B cell (primary cell): ENCODE measurements around the gene SLC35F2. TPM values are rescaled to one million over a fixed set of nuclear protein-coding genes. Genes with fewer than 3 reads are reported as not detected.

Source experiments
- ATAC-seq: fragments of 200-7000 bp; cut with Tn5 transposase; one replicate; pipeline ENCODE4 v1.10.0; 2021; ENCODE audit warnings: low read depth, mild to moderate bottlenecking, moderate number of reproducible peaks, moderate library complexity
- CTCF ChIA-PET: fragments of 350-600 bp; sonication (Branson Sonifier 250); formaldehyde crosslinking; loops from one replicate; lab custom pipeline; 2021; ENCODE audit warnings: antibody characterized with exemption, inconsistent platforms; lab: Charles Lee
- POLR2A ChIA-PET: fragments of 350-600 bp; sonication (Branson Sonifier 250); formaldehyde crosslinking; loops from one replicate; lab custom pipeline; 2021; ENCODE audit warnings: antibody characterized with exemption; lab: Charles Lee
- DNase-seq: peaks from one replicate; pipeline ENCODE4 v3.0.0; 2013
- H2AFZ ChIP-seq: 2 replicates; pipeline ENCODE4 v1.6.1; 2012; ENCODE audit warnings: mild to moderate bottlenecking, low read depth, low read length; ENCODE audit not compliant: insufficient read depth, poor library complexity, severe bottlenecking
- H3K27ac ChIP-seq, 2 donors: 1 replicate in 1 of 2; 2 replicates in 1 of 2; pipeline ENCODE4 v1.5.1; 2012 to 2013; ENCODE audit warnings: low read length in 2 of 2, mild to moderate bottlenecking in 2 of 2, moderate library complexity in 1 of 2
- H3K27me3 ChIP-seq, 4 experiments: fragments of 200-600 bp in 1 of 4; sonication (generic) in 1 of 4; replicated peaks in 1 of 4; 1 replicate in 2 of 4; 2 replicates in 2 of 4; pipeline versions ENCODE4 v1.6.1 to v1.7.0; 2013 to 2016; ENCODE audit warnings: low read length in 3 of 4, mild to moderate bottlenecking in 2 of 4, mixed read lengths in 1 of 4, moderate library complexity in 1 of 4; ENCODE audit not compliant: insufficient read depth in 4 of 4, control insufficient read depth in 3 of 4; ENCODE audit errors: control extremely low read depth in 1 of 4
- H3K36me3 ChIP-seq, 2 experiments: replicated peaks in 1 of 2; 1 replicate in 1 of 2; 2 replicates in 1 of 2; pipeline versions ENCODE4 v1.6.1 to v1.7.1; 2013; ENCODE audit warnings: low read length in 1 of 2; ENCODE audit not compliant: insufficient read depth in 2 of 2, control insufficient read depth in 1 of 2; ENCODE audit errors: control extremely low read depth in 1 of 2, extremely low read depth in 1 of 2
- H3K4me1 ChIP-seq, 2 donors: fragments of 200-600 bp in 1 of 2; sonication (generic) in 1 of 2; 1 replicate in 1 of 2; 2 replicates in 1 of 2; pipeline versions ENCODE4 v1.5.1 to v1.6.1; 2013 to 2017; ENCODE audit warnings: low read length in 2 of 2; ENCODE audit not compliant: control insufficient read depth in 2 of 2, insufficient read depth in 2 of 2
- H3K4me2 ChIP-seq: replicated peaks from 2 replicates; pipeline ENCODE3; 2012; ENCODE audit warnings: mild to moderate bottlenecking, low read depth, low read length; ENCODE audit not compliant: poor library complexity, severe bottlenecking
- H3K4me3 ChIP-seq, 5 experiments: fragments of 200-600 bp in 1 of 5; sonication (generic) in 1 of 5; 1 replicate in 3 of 5; 2 replicates in 2 of 5; pipeline versions ENCODE4 v1.5.1 to v1.7.0; 2011 to 2016; ENCODE audit warnings: low read length in 4 of 5, mild to moderate bottlenecking in 4 of 5, low read depth in 2 of 5, control low read depth in 1 of 5, moderate library complexity in 1 of 5; ENCODE audit not compliant: insufficient read depth in 1 of 5; ENCODE audit errors: control extremely low read depth in 1 of 5, extremely low read depth in 1 of 5
- H3K79me2 ChIP-seq: fragments of 200-600 bp; sonication (generic); one replicate; pipeline ENCODE4 v1.6.0; 2016; ENCODE audit warnings: low read length; ENCODE audit not compliant: control insufficient read depth, insufficient read depth
- H3K9ac ChIP-seq: fragments of 200-600 bp; sonication (generic); 2 replicates; pipeline ENCODE4 v1.6.1; 2017; ENCODE audit warnings: mild to moderate bottlenecking, low read length, moderate library complexity
- H3K9me3 ChIP-seq, 3 donors: one replicate each; pipeline versions ENCODE4 v1.6.1 to v1.7.1; 2013; ENCODE audit warnings: low read length in 2 of 3; ENCODE audit not compliant: control insufficient read depth in 2 of 3, insufficient read depth in 1 of 3; ENCODE audit errors: control extremely low read depth in 1 of 3
- H4K20me1 ChIP-seq: 2 replicates; pipeline ENCODE4 v1.6.0; 2012; ENCODE audit warnings: mild to moderate bottlenecking, low read length; ENCODE audit not compliant: insufficient read depth, control insufficient read depth, poor library complexity, severe bottlenecking
- H3K27ac Mint-ChIP-seq: one replicate; pipeline ENCODE4 v1.8.0; 2021; ENCODE audit warnings: mixed read lengths
- H3K27me3 Mint-ChIP-seq: one replicate; pipeline ENCODE4 v1.8.0; 2021; ENCODE audit warnings: mixed read lengths
- H3K4me1 Mint-ChIP-seq: one replicate; pipeline ENCODE4 v1.8.0; 2021; ENCODE audit warnings: mixed read lengths
- H3K4me3 Mint-ChIP-seq: one replicate; pipeline ENCODE4 v1.8.0; 2021; ENCODE audit warnings: mixed read lengths
- H3K9me3 Mint-ChIP-seq: one replicate; pipeline ENCODE4 v1.8.0; 2022; ENCODE audit warnings: mixed read lengths; ENCODE audit not compliant: insufficient read depth
- EZH2 ChIP-seq: IDR thresholded peaks from 2 replicates; pipeline ENCODE4 v1.6.1; 2012; ENCODE audit warnings: borderline replicate concordance, low read depth, mild to moderate bottlenecking, moderate library complexity, low read length; ENCODE audit not compliant: insufficient read depth, poor library complexity, severe bottlenecking
- WGBS: methylation state at CpG from one replicate; pipeline ENCODE4 v1.1.5; 2013; ENCODE audit warnings: missing lambda C conversion rate; ENCODE audit not compliant: insufficient coverage; 5-methylcytosine and 5-hydroxymethylcytosine counted together
- intact Hi-C: fragments of 100-400 bp; cut with micrococcal nuclease; formaldehyde crosslinking; loops from one replicate; pipeline ENCODE4 v1.10.0; 2022
- polyA plus RNA-seq: library from polyadenylated mRNA; depleted of rRNA; stranded (reverse); fragments of >200 nt; gene quantifications from 2 replicates; pipeline ENCODE4 v1.2.3, GENCODE V29; 2012
- total RNA-seq, 2 donors: library from RNA; stranded (reverse); fragments of 120-200 nt in 1 of 2; gene quantifications; 1 replicate in 1 of 2; 2 replicates in 1 of 2; pipeline versions ENCODE4 v1.2.3 to v1.2.4, GENCODE V29; 2013 to 2022
- TF ChIP-seq, protein P1 (sequence below): fragments of 200-600 bp; IDR thresholded peaks from one replicate; pipeline ENCODE4 v1.8.0; 2022; ENCODE audit warnings: antibody characterized with exemption, mild to moderate bottlenecking

SLC35F2 gene
- total and polyA plus RNA-seq, 2 donors (not counting 1 experiment from before 2014, with no cell fraction given) = 10.9 TPM

GRCh38 chr11:107747622-107748021, 111.0 kb downstream of the SLC35F2 start:
- Histone ChIP-seq H3K27me3 (peaks cover 0 to 8% (median 2%) of the 10 kb centered on the region in 4 experiments), H3K79me2 (no peaks in the 10 kb centered on the region), H3K9ac (no peak overlapping the region), H3K4me1 (no peaks in the 10 kb centered on the region), H3K27ac (no peak overlapping the region), H3K4me3 (no peak overlapping the region), H2AFZ (no peak overlapping the region), H3K9me3 (no peaks in the 10 kb centered on the region), H3K4me2 (no peak overlapping the region), H3K36me3 (no peaks in the 10 kb centered on the region), H4K20me1 (no peaks in the 10 kb centered on the region)
- no CpG with 5 or more reads among the region's 2 CpGs for WGBS
- Mint-ChIP-seq H3K4me1 (no peaks in the 10 kb centered on the region), H3K9me3 (no peaks in the 10 kb centered on the region), H3K27ac (no peak overlapping the region), H3K4me3 (no peak overlapping the region), H3K27me3 (peaks cover 18% of the 10 kb centered on the region)
- no peak for ATAC-seq
- CTCF ChIA-PET = no interaction called here
- intact Hi-C loops = no loop called here
- DNase-seq = no peak
- POLR2A ChIA-PET = no interaction called here
- TF ChIP-seq, protein P1, sequence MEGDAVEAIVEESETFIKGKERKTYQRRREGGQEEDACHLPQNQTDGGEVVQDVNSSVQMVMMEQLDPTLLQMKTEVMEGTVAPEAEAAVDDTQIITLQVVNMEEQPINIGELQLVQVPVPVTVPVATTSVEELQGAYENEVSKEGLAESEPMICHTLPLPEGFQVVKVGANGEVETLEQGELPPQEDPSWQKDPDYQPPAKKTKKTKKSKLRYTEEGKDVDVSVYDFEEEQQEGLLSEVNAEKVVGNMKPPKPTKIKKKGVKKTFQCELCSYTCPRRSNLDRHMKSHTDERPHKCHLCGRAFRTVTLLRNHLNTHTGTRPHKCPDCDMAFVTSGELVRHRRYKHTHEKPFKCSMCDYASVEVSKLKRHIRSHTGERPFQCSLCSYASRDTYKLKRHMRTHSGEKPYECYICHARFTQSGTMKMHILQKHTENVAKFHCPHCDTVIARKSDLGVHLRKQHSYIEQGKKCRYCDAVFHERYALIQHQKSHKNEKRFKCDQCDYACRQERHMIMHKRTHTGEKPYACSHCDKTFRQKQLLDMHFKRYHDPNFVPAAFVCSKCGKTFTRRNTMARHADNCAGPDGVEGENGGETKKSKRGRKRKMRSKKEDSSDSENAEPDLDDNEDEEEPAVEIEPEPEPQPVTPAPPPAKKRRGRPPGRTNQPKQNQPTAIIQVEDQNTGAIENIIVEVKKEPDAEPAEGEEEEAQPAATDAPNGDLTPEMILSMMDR = no peak
- no peak for TF ChIP-seq EZH2

DNA sequence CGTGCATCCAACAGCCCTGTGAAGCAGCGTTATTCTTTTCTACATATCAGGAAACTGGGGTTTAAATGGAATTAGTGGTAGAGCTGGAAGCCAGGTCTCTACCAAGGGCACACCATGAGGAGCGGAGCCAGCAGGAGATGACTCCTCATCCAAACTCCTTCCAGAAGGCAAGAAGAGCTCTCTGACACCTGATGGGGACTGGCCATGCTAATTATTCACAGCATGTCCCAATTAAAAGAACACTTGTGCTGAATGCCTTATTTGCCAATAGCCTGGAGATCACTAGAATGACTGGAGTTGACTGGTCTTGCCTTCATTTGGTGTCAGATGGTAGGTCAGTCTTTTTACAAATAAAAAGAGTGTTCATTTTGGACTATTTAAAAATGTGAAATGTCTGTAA, 113.9 kb downstream of the SLC35F2 start:
- Histone ChIP-seq H4K20me1 (no peaks in the 10 kb centered on the region), H3K27ac (no peak overlapping the region), H2AFZ (no peak overlapping the region), H3K4me3 (no peak overlapping the region), H3K4me2 (no peak overlapping the region), H3K9ac (no peak overlapping the region), H3K27me3 (peaks cover 0 to 15% (median 5%) of the 10 kb centered on the region in 4 experiments), H3K4me1 (no peaks in the 10 kb centered on the region), H3K36me3 (no peaks in the 10 kb centered on the region), H3K9me3 (no peaks in the 10 kb centered on the region), H3K79me2 (no peaks in the 10 kb centered on the region)
- no peak overlapping the region for H3K4me3 Mint-ChIP-seq
- POLR2A ChIA-PET = no interaction called here
- CTCF ChIA-PET = no interaction called here
- H3K27ac Mint-ChIP-seq = no peak overlapping the region
- intact Hi-C loops = no loop called here
- no peaks in the 10 kb centered on the region for H3K4me1 Mint-ChIP-seq
- peaks cover 19% of the 10 kb centered on the region for H3K27me3 Mint-ChIP-seq
- 0% methylated on average over 1 of the region's 3 CpGs for WGBS
- TF ChIP-seq, protein P1 = no peak
- TF ChIP-seq EZH2 = no peak
- ATAC-seq = no peak
- no peak for DNase-seq
- no peaks in the 10 kb centered on the region for H3K9me3 Mint-ChIP-seq
